G401.6 (cell line): ENCODE measurements around the gene SPDEF.

Experiments
- FAIRE-seq: peaks from 2 replicates; lab custom pipeline; 2012; peaks lifted over from hg19 to GRCh38; lab: Jason Lieb, UNC

The SPDEF gene

GRCh38 chr6:34556031-34556471 is at the start of gene SPDEF:
Gene SPDEF, minus strand, starts transcription at chr6:34556329. Its CDS starts 11,874 bp downstream, at chr6:34544455.
- FAIRE-seq = no peak

DNA sequence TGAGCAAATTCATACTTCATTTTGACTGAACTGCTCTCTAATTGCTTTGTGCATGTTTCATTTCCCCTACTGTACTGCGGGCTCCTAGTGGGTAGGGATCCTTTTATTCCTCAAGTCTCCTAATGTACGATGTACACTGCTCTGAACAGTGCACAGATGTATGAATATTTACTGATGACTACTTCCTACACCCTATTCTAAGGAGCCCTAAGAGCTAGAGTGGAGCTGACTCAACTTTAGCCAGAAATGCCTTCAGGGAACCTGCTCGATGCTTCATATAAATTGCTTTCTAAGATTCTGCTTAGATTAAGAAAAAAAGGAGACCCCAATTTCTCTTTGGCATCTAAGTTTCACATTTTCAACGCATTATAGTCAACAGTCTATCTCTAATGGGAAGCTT is 47.6 kb upstream of the SPDEF start:
- no peak for FAIRE-seq

GRCh38 chr6:34602318-34603111 is 46.4 kb upstream of the SPDEF start:
- FAIRE-seq = no peak

DNA sequence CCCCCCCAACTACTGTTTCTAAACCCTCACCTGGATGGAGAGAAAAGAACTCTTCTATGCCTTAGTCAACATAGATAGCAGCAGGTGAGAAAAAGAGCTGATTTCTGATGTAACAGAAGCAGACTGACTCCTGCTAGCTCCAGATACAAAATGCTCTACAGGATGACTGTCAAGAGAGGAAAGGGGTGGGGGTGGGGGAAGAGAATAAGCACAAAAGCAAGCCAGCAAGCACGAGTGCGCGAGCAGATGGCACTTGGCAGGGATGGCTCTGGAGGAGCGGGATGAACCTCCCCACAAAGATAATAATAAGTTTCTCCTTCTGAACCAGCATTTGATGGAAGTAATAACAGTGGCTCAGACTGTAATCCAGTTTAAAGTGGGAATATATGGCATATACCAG is 45.6 kb upstream of the SPDEF start:
- no peak for FAIRE-seq

DNA sequence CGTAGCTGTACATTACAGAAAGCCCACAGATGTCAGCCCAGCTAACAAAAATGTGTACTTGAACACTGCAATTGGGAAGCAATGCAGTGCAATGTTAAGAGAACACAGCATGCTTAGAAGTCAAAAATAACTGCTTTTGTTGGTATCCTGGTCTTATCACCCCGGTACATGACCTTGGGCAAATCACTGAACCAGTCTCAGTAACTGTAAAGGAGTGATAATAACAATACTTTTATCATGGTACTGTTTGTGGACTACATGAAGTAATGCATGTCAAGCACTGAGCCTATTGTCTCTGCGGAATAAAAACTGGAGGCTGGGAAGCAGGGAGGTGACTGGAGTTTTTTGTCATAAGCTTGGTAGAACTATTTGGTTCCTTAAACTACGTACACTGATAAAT is 44.7 kb upstream of the SPDEF start:
- no peak for FAIRE-seq

- FAIRE-seq = no peak
Measured at GRCh38 chr6:34600101-34600500, 44.0 kb upstream of the SPDEF start.

- FAIRE-seq = no peak
Measured at GRCh38 chr6:34598712-34599111, 42.6 kb upstream of the SPDEF start.

GRCh38 chr6:34597605-34598353 is 41.6 kb upstream of the SPDEF start:
- FAIRE-seq = no peak

DNA sequence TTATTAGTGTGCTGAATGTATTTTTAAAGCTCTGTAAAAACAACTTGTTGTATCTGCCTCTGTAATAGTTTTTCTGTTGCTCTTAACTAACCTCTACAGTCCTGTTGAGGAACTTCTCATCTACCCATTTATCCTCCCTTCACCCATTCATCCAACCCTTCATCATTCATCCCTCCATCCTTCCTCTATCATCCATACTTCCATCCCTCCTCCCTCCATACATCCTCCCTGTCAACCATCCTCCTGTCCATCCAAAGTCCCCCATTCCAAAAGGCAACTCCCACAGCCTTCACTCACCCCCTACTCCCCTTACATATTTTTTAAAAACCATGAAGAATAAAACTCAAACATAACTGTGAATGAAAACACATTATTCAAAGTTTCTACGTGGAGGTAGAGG is 40.7 kb upstream of the SPDEF start:
- no peak for FAIRE-seq

GRCh38 chr6:34595332-34596184 is 39.4 kb upstream of the SPDEF start:
- no peak for FAIRE-seq

DNA sequence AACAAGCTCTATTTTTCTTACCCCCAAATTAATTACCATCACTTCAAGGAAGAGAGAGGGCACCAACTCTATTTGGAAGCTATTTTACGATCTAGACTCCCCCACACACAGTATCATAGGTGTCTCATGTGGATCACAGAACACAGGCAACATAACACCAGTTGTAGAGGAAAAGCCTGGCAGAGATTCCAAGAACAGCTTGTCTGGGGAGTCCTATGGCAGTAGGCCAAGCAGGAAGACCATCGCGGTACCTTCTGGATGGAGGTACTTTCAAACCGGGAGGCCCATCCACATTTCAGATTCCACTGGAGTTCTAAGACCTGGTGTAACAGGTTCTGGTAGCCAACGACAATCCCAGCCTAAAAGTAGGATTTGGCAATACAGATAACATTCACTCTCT is 37.6 kb upstream of the SPDEF start:
- FAIRE-seq = no peak

GRCh38 chr6:34592208-34592952 is 36.3 kb upstream of the SPDEF start:
- FAIRE-seq = no peak

GRCh38 chr6:34589691-34590090 is 33.6 kb upstream of the SPDEF start:
- no peak for FAIRE-seq

- FAIRE-seq = no peak
Measured at GRCh38 chr6:34589140-34589539, 33.0 kb upstream of the SPDEF start.

DNA sequence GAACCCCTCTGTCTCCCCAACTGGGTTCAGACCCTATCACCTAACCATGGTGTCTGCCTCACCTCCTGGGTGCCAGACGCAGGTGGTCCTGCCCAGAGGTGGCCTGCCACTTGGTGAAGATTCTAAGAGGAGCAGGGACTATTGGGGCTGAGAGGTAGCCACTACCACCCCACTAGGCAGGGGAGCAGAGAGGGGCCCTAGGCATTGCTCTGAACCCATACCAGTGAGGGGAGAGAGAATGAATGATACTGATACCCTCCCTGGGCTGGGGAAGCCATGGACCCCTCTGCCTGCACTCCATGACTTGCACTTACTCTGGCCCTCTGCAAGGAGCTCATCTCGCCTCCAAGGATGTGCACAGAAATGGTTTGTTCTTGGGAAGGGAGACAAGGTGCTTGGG is 31.7 kb upstream of the SPDEF start:
- FAIRE-seq = no peak

DNA sequence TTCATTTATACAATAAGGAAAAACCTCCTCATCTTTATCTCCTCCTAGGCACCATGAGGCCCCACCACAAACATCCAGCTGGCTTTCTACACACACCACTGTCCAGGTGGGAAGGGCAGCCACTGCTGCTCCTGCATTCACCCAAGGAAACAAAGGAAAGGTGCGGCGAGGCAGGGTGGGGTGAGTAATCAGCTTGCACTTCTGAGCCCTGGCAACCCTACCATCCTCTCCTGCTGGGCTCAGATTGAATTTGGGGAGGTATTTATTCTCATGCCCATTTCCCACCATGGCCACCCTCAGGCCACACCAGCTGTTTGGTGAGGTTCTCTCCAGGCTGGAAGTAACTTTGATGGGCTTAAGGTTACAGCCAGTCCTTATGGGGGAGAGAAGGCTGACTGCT is 31.2 kb upstream of the SPDEF start:
- no peak for FAIRE-seq

GRCh38 chr6:34586327-34587040 is 30.4 kb upstream of the SPDEF start:
- no peak for FAIRE-seq

GRCh38 chr6:34585512-34586061 is 29.5 kb upstream of the SPDEF start:
- FAIRE-seq = no peak

DNA sequence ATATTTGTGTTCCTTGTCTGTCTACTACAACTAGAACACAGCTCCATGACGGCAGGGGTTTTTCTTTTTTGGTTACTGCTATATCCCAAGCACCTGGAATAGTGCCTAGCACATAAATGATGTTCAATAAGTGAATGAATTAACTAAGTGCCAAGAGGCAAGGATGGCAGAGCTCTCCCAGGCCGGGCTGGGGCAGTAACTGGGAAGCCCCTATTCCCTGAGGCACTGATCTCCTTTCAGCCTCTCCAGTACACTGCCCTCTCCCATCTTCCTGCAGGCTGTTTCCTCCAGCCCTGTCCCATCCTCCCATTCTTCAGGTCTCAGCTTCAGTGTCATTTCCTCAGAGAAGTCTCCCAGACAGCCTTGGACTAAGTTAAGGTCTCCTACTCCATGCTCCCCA is 29.0 kb upstream of the SPDEF start:
- FAIRE-seq = no peak

DNA sequence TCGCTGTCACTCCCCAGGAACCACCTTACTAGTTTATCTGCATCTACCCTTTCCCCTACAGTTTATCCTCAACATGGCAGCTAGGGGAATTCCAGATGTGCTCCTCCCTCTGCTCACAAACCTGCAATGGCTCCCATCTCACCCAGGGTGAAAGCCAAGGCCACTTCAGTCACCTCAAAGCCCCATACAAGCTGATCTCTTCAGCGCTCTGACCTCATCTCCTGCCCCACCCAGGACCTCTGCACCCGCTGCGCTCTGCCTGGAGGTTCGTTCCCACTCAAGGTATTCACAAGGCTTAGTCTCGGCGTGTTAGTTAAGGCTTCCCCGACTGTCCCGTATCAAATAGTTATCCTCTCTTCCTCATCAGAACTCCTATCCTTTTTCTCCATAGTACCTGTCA is 28.6 kb upstream of the SPDEF start:
- FAIRE-seq = no peak
